Fibroblast of upper back skin (primary cell): ENCODE results near the gene U2SURP.
"Not testable (repeated sequence)": the region's sequence is repeated elsewhere in the genome, so short reads cannot be mapped to it uniquely, and the experiment has no call there.

Experiments used
- DNase-seq: peaks from one replicate; pipeline ENCODE4 v3.0.0-alpha.2; 2013

Gene U2SURP

GRCh38 chr3:143024351-143024960, 23.1 kb downstream of the U2SURP start:
- DNase-seq, result no peak

- peak; percentile 5 for DNase-seq
Measured at GRCh38 chr3:143031327-143031726, 30.0 kb downstream of the U2SURP start.

- peak; percentile 4 for DNase-seq
Measured at GRCh38 chr3:143031796-143032387, 30.5 kb downstream of the U2SURP start.

GRCh38 chr3:143035466-143036211, 34.3 kb downstream of the U2SURP start:
- DNase-seq, result no peak

- no peak for DNase-seq
Measured at GRCh38 chr3:143036557-143036956, 35.2 kb downstream of the U2SURP start.

GRCh38 chr3:143037867-143038266, 36.5 kb downstream of the U2SURP start:
- no peak for DNase-seq

- no peak for DNase-seq
Measured at GRCh38 chr3:143040261-143040879, 39.0 kb downstream of the U2SURP start.

GRCh38 chr3:143041903-143042302, 40.5 kb downstream of the U2SURP start:
- no peak for DNase-seq

GRCh38 chr3:143045639-143046038, 44.3 kb downstream of the U2SURP start:
- DNase-seq, result no peak

GRCh38 chr3:143046075-143046474, 44.7 kb downstream of the U2SURP start:
- DNase-seq, result not testable (repeated sequence)

GRCh38 chr3:143054011-143054410, 52.6 kb downstream of the U2SURP start:
- DNase-seq, result no peak

GRCh38 chr3:143056372-143056771, 55.0 kb downstream of the U2SURP start:
- DNase-seq, result no peak

GRCh38 chr3:143060906-143061305, 59.5 kb downstream of the U2SURP start:
- DNase-seq, result no peak

- DNase-seq, result peak; percentile 2
Measured at GRCh38 chr3:143063018-143063417, 61.6 kb downstream of the U2SURP start.

GRCh38 chr3:143064777-143065176, 63.4 kb downstream of the U2SURP start:
- DNase-seq, result no peak

GRCh38 chr3:143065364-143065763, 64.0 kb downstream of the U2SURP start:
- DNase-seq, result no peak

- DNase-seq, result no peak
Measured at GRCh38 chr3:143066033-143066432, 64.7 kb downstream of the U2SURP start.

- peak; percentile 15 for DNase-seq
Measured at GRCh38 chr3:143067201-143067600, 65.8 kb downstream of the U2SURP start.

GRCh38 chr3:143068059-143068458, 66.7 kb downstream of the U2SURP start:
- no peak for DNase-seq

- DNase-seq, result peak; percentile 64
Measured at GRCh38 chr3:143070977-143071551, 69.7 kb downstream of the U2SURP start.

- DNase-seq, result no peak
Measured at GRCh38 chr3:143071776-143072175, 70.4 kb downstream of the U2SURP start.

- not testable (repeated sequence) for DNase-seq
Measured at GRCh38 chr3:143072298-143073020, 71.1 kb downstream of the U2SURP start.

GRCh38 chr3:143073541-143073940, 72.2 kb downstream of the U2SURP start:
- not testable (repeated sequence) for DNase-seq
